ENCODE data around the gene CCDC40.

GRCh38 chr17:80083136-80083661 is 46.8 kb downstream of the CCDC40 start:
- TF ChIP-seq CTCF (IDR thresholded peaks at IDR 0.05) (no peak), POLR2A (IDR thresholded peaks at IDR 0.05) (no peak)

Measured in thyroid gland (tissue), 4 donors.